ENCODE measurements around the gene KLHDC1. TPM values are rescaled to one million over a fixed set of nuclear protein-coding genes. Genes with fewer than 3 reads are reported as not detected.
"Not testable (repeated sequence)": the region's sequence is repeated elsewhere in the genome, so short reads cannot be mapped to it uniquely, and the experiment has no call there.

The KLHDC1 gene
- total RNA-seq, 1 donor from 2014 or later = 0.96 TPM

DNA sequence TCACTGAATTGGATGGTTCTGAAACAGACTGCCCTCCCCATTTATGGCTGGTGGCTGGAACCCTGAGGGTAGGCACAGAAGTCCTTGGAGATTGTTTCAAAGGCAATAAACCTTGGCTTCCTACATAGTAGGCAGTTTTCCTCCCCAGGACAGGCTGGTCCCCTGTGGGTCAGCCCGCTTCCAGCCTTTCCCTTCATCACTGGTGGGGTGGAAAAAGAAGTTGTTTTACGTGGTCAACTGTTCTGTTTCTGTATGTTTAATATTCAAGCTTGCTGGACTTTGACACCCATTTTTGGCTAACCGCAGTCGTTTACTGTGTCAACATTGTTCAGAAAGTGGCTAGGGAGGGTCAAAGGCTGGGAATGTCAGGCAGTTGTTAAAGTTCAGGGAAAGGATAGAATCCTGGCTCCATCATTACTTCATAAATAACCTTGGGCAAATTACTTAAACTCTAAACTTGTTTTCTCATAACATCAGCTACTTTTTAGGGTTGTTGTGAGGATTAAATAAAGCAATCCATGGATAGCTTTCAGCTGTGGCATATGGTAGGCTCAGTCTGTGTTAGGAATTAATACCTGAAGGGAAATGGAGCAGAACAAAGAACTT, 77.4 kb downstream of the KLHDC1 start:
- Mint-ChIP-seq H3K9me3 (no peaks in the 10 kb centered on the region), H3K4me1 (ENCODE audit: low read depth) (peaks cover 29% of the 10 kb centered on the region), H3K36me3 (ENCODE audit: low read depth) (peaks cover 25% of the 10 kb centered on the region), H3K27ac (peak overlapping the region; percentile 26), H3K27me3 (ENCODE audit: low read depth) (no peaks in the 10 kb centered on the region), H3K4me3 (ENCODE audit: low read depth) (peak overlapping the region; percentile 21)
- intact Hi-C loops (cut with micrococcal nuclease) = no loop called here
- no peak for DNase-seq (ENCODE audit: low spot score)

DNA sequence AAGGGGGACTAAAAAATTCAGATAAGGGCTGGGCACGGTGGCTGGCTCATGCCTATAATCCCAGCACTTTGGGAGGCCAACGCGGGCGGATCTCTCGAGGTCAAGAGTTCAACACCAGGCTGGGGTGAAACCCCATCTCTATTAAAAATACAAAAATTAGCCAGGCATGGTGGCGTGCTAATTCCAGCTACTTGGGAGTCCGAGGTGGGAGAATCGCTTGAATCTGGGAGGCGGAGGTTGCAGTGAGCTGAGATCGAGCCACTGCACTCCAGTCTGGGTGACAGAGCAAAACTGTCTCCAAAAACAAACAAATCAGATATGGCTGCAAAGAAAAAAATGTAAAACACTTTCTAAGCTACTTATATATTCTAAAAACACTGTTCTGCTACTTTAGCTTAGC, 78.8 kb downstream of the KLHDC1 start:
- H3K4me3 Mint-ChIP-seq (ENCODE audit: low read depth); H3K27me3 Mint-ChIP-seq (ENCODE audit: low read depth); DNase-seq (ENCODE audit: low spot score); H3K27ac Mint-ChIP-seq; intact Hi-C loops (cut with micrococcal nuclease); H3K9me3 Mint-ChIP-seq: not testable (repeated sequence)
- Mint-ChIP-seq H3K36me3 (ENCODE audit: low read depth) (peaks cover 32% of the 10 kb centered on the region), H3K4me1 (ENCODE audit: low read depth) (peaks cover 28% of the 10 kb centered on the region)

DNA sequence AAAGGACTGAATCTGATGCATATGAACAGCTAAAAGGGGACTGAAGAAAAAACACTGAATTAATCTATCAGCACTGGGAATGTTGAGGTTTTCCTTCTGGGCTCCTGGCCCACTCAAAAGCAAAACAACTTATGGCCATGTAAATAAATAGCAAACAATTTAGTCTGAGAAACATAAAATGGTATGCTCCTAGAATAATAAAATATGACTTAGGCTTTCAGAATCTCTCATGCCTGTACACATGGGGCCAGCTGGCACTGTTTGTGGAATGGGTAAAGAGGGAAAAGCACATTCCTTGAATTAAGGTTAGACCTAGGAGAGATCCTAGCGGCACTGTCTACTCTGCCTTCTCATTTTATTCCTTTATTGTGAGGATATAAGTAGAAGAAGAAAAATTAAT, 81.2 kb downstream of the KLHDC1 start:
- Mint-ChIP-seq H3K4me3 (ENCODE audit: low read depth) (no peak overlapping the region), H3K27me3 (ENCODE audit: low read depth) (no peaks in the 10 kb centered on the region), H3K4me1 (ENCODE audit: low read depth) (peaks cover 18% of the 10 kb centered on the region), H3K9me3 (no peaks in the 10 kb centered on the region), H3K36me3 (ENCODE audit: low read depth) (peaks cover 52% of the 10 kb centered on the region), H3K27ac (no peak overlapping the region)
- intact Hi-C loops (cut with micrococcal nuclease) = no loop called here
- no peak for DNase-seq (ENCODE audit: low spot score)

DNA sequence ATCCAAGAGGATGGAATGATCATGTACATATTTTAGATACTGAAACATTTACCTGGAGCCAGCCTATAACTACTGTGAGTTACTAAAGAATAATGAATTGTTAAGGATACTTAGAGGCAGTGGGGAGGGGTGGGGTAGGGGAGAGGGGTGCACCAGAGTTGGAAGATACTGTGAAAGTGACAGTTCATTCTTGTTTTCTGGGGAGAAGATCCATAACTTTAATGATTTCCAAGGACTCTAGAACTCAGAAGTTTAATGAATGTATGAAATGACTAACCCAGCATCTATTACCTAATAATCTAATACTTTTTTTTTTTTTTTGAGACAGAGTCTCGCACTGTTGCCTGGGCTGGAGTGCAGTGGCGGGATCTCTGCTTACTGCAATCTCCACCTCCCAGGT, 85.5 kb downstream of the KLHDC1 start:
- H3K4me1 Mint-ChIP-seq (ENCODE audit: low read depth) = no peaks in the 10 kb centered on the region
- intact Hi-C loops (cut with micrococcal nuclease) = no loop called here
- no peak for DNase-seq (ENCODE audit: low spot score)
- H3K9me3 Mint-ChIP-seq = no peaks in the 10 kb centered on the region
- no peak overlapping the region for H3K27ac Mint-ChIP-seq
- no peak overlapping the region for H3K4me3 Mint-ChIP-seq (ENCODE audit: low read depth)
- H3K36me3 Mint-ChIP-seq (ENCODE audit: low read depth) = peaks cover 76% of the 10 kb centered on the region
- H3K27me3 Mint-ChIP-seq (ENCODE audit: low read depth) = no peaks in the 10 kb centered on the region

DNA sequence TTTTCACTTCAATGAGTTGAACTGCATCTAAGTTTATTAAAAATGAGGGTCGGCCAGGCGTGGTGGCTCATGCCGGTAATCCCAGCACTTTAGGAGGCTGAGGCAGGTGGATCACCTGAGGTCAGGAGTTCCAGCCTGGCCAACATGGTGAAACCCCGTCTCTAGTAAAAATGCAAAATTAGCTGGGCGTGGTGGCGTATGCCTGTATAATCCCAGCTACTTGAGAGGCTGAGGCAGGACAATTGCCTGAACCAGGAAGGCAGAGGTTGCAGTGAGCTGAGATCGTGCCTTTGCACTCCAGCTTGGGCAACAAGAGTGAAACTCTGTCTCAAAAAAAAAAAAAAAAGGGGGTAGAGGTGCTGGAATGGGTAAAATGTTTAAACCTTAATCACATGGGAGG, 88.1 kb downstream of the KLHDC1 start:
- H3K36me3 Mint-ChIP-seq (ENCODE audit: low read depth) = peaks cover 77% of the 10 kb centered on the region
- H3K27me3 Mint-ChIP-seq (ENCODE audit: low read depth); H3K9me3 Mint-ChIP-seq; DNase-seq (ENCODE audit: low spot score); H3K4me1 Mint-ChIP-seq (ENCODE audit: low read depth); H3K27ac Mint-ChIP-seq; H3K4me3 Mint-ChIP-seq (ENCODE audit: low read depth): not testable (repeated sequence)
- intact Hi-C loops (cut with micrococcal nuclease) = loop anchor here (10.0 kb wide), 1 partner anchor 54 kb away; no protein-coding TSS in a partner anchor

DNA sequence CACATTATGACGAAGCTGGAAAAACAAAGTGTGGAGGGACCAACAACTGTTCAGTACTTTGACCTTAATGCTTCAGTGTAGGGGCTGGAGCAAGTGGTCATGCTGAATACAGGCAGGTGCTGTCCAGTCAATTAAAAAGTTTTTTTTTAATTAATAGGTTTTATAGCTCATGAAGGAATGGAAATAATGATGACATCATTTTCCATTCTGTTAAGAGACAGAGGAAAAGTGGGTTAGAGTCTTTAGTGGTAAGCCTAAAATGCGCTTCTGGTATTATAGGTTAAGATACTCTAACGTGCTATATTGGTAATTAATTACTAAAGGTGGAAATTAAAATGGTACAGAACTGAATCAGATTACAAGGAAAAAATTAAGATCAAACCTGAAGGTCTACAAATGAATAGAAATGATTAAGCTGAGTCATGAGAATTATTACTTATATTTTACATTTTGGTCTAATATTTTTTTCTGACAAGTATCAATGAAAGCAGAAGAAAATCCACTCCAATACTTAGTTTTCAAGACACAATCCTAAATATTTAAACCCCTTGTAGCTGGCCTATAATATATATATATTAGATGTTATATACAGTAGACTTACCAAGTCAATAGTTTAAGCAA, 90.6 kb downstream of the KLHDC1 start:
- Mint-ChIP-seq H3K4me1 (ENCODE audit: low read depth) (no peaks in the 10 kb centered on the region), H3K4me3 (ENCODE audit: low read depth) (no peak overlapping the region), H3K27me3 (ENCODE audit: low read depth) (no peaks in the 10 kb centered on the region), H3K27ac (no peak overlapping the region), H3K36me3 (ENCODE audit: low read depth) (peaks cover 81% of the 10 kb centered on the region), H3K9me3 (no peaks in the 10 kb centered on the region)
- no peak for DNase-seq (ENCODE audit: low spot score)
- intact Hi-C loops (cut with micrococcal nuclease) = loop anchor here (10.0 kb wide), 1 partner anchor 51 kb away; no protein-coding TSS in a partner anchor

DNA sequence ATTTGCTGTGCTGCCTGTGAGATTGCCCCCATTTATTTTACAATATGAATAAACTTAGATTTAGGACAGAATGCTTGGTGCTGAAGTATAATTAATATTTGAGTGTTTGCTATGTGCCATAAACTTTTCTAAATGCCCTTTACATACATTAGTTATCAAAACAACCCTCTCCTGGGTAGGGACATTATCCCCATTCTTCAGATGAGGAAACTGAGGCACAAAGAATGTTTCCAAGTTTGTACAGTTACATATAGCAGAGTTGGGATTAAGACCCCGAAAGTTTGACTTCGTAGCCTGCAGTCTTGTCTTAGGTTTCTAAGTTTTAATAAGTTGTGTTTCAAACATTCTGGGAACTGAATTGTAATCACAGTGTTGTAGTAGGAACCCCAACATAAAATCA, 93.4 kb downstream of the KLHDC1 start:
- no peak for DNase-seq (ENCODE audit: low spot score)
- Mint-ChIP-seq H3K4me3 (ENCODE audit: low read depth) (no peak overlapping the region), H3K36me3 (ENCODE audit: low read depth) (peaks cover 81% of the 10 kb centered on the region), H3K9me3 (no peaks in the 10 kb centered on the region), H3K4me1 (ENCODE audit: low read depth) (peaks cover 3% of the 10 kb centered on the region), H3K27ac (no peak overlapping the region), H3K27me3 (ENCODE audit: low read depth) (no peaks in the 10 kb centered on the region)
- intact Hi-C loops (cut with micrococcal nuclease) = loop anchor here (10.0 kb wide), 1 partner anchor 48 kb away; no protein-coding TSS in a partner anchor

DNA sequence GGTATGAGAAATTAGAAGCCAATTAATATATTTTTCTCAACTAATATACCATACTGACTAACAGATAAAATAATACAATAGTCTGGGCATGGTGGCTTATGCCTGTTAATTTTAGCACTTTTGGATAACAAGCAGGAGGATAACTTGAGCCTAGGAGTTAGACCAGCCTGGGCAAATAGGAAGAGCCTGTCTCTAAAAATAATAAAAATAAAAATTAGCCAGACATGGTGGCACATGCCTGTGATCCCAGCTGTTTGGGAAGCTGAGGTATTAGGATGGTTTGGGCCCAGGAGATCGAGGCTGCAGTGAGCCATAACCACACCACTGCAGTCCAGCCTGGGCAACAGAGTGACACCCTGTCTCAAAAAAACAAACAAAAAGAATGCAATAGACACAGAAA, 99.7 kb downstream of the KLHDC1 start:
- Mint-ChIP-seq H3K36me3 (ENCODE audit: low read depth) (peaks cover 76% of the 10 kb centered on the region), H3K9me3 (no peaks in the 10 kb centered on the region), H3K4me3 (ENCODE audit: low read depth) (no peak overlapping the region), H3K27ac (no peak overlapping the region), H3K4me1 (ENCODE audit: low read depth) (peaks cover 3% of the 10 kb centered on the region), H3K27me3 (ENCODE audit: low read depth) (no peaks in the 10 kb centered on the region)
- intact Hi-C loops (cut with micrococcal nuclease) = no loop called here
- no peak for DNase-seq (ENCODE audit: low spot score)

DNA sequence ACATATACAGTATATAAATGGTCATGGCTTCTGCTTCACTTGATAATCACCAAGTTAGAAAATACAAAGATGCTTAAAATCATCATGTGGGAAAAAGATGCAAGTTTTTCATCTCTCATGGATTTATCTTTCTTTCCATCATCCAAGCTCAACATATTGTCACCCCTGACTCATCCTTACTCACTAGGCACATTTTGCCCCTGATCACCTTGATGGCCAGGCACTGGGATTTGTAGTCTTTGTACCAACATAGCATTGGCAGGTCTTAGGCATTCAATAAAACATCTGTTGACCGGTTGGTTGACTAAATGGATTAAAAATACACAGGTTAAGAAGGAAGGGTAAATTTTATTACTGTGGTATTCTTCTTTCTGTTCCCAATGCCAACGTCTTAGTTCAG, 103.1 kb downstream of the KLHDC1 start:
- no peak for DNase-seq (ENCODE audit: low spot score)
- Mint-ChIP-seq H3K27me3 (ENCODE audit: low read depth) (no peaks in the 10 kb centered on the region), H3K4me3 (ENCODE audit: low read depth) (no peak overlapping the region), H3K4me1 (ENCODE audit: low read depth) (no peaks in the 10 kb centered on the region), H3K27ac (peak overlapping the region; percentile 9), H3K9me3 (no peaks in the 10 kb centered on the region), H3K36me3 (ENCODE audit: low read depth) (peaks cover 76% of the 10 kb centered on the region)
- intact Hi-C loops (cut with micrococcal nuclease) = no loop called here

Other genes with a start within 250 kb of the KLHDC1 start
- gene RPS29, start 106.7 kb upstream of the KLHDC1 start, total RNA-seq = 1,969 and 2,120 TPM in 2 replicates
- 44.2 and 45.4 TPM in 2 replicates for gene LRR1, start 94.2 kb upstream of the KLHDC1 start, total RNA-seq
- gene RPL36AL, start 72.5 kb upstream of the KLHDC1 start, total RNA-seq = 278 and 292 TPM in 2 replicates
- 57.0 and 57.9 TPM in 2 replicates for gene MGAT2, start 72.3 kb upstream of the KLHDC1 start, total RNA-seq
- gene DNAAF2, start 57.9 kb upstream of the KLHDC1 start, total RNA-seq = 10.5 and 11.4 TPM in 2 replicates
- 43.4 and 47.2 TPM in 2 replicates for gene POLE2, start 4.9 kb upstream of the KLHDC1 start, total RNA-seq
- 28.9 and 31.6 TPM in 2 replicates for gene KLHDC2, start 75.0 kb downstream of the KLHDC1 start, total RNA-seq
- 75.0 and 81.0 TPM in 2 replicates for gene NEMF, start 159.7 kb downstream of the KLHDC1 start, total RNA-seq
- gene ARF6, start 200.0 kb downstream of the KLHDC1 start, total RNA-seq = 162 and 165 TPM in 2 replicates

Measured in activated T-helper 2 cell treated with anti-CD3 and anti-CD28 coated beads, Interferon-gamma antibody, Interleukin-2, Interleukin-4, amounts not matched to agents 10 μg/mL and 5 μg/mL and 100 μg/mL, durations not matched to agents 14 hours and 24 hours and 36 hours (primary cell).